HepG2 (cell line): ENCODE results near the gene GGT7. TPM values are rescaled to one million over a fixed set of nuclear protein-coding genes. Genes with fewer than 3 reads are reported as not detected.

Experiments used
- ATF7 ChIP-seq, 2 experiments: fragments of 450-650 bp in 1 of 2; sonication (generic) in 1 of 2; formaldehyde crosslinking in 1 of 2; IDR thresholded peaks; 2 replicates each; pipeline versions ENCODE4 v1.4.0 to v1.6.1; 2016 to 2020; ENCODE audit warnings: antibody characterized with exemption in 1 of 2, mild to moderate bottlenecking in 1 of 2, missing genetic modification reagents in 1 of 2
- FUBP1 ChIP-seq: sonication (generic); formaldehyde crosslinking; IDR thresholded peaks from 2 replicates; pipeline ENCODE4 v1.5.1; 2020; ENCODE audit warnings: missing genetic modification reagents, mild to moderate bottlenecking, borderline replicate concordance
- GFI1 ChIP-seq: sonication (generic); formaldehyde crosslinking; IDR thresholded peaks from 2 replicates; pipeline ENCODE4 v1.5.0; 2020; ENCODE audit warnings: missing genetic modification reagents, mild to moderate bottlenecking, borderline replicate concordance
- GLI4 ChIP-seq: sonication (generic); formaldehyde crosslinking; IDR thresholded peaks from 2 replicates; pipeline ENCODE4 v1.5.1; 2020; ENCODE audit warnings: missing genetic modification reagents, mild to moderate bottlenecking, moderate library complexity, borderline replicate concordance
- ONECUT2 ChIP-seq: sonication (generic); formaldehyde crosslinking; IDR thresholded peaks from 2 replicates; pipeline ENCODE4 v1.4.0; 2020; ENCODE audit warnings: missing genetic modification reagents
- PATZ1 ChIP-seq: sonication (generic); formaldehyde crosslinking; IDR thresholded peaks from 2 replicates; pipeline ENCODE4 v1.4.0; 2020; ENCODE audit warnings: missing genetic modification reagents
- PRDM10 ChIP-seq: sonication (generic); formaldehyde crosslinking; IDR thresholded peaks from 2 replicates; pipeline ENCODE4 v1.4.0; 2020; ENCODE audit warnings: low read depth, missing genetic modification reagents
- SAFB2 ChIP-seq: sonication (generic); formaldehyde crosslinking; IDR thresholded peaks from 2 replicates; pipeline ENCODE4 v1.5.1; 2020; ENCODE audit warnings: missing genetic modification reagents, low read depth, mild to moderate bottlenecking, borderline replicate concordance
- XRCC5 ChIP-seq: fragments of 200-400 bp; formaldehyde crosslinking; optimal IDR thresholded peaks from 2 replicates; pipeline ENCODE3; 2017; ENCODE audit warnings: mild to moderate bottlenecking, low read length
- ZGPAT ChIP-seq: IDR thresholded peaks from 2 replicates; pipeline ENCODE4 v1.6.1; 2016; ENCODE audit warnings: mild to moderate bottlenecking
- ZMAT5 ChIP-seq: sonication (generic); formaldehyde crosslinking; IDR thresholded peaks from 2 replicates; pipeline ENCODE4 v1.5.0; 2020; ENCODE audit warnings: mild to moderate bottlenecking, low read depth, missing genetic modification reagents, borderline replicate concordance
- ZNF354B ChIP-seq: sonication (generic); formaldehyde crosslinking; IDR thresholded peaks from 2 replicates; pipeline ENCODE4 v1.8.0; 2022; ENCODE audit warnings: mild to moderate bottlenecking, missing genetic modification reagents
- ZNF772 ChIP-seq: sonication (generic); formaldehyde crosslinking; IDR thresholded peaks from 2 replicates; pipeline ENCODE4 v1.5.0; 2020; ENCODE audit warnings: mild to moderate bottlenecking, missing genetic modification reagents
- ZNF841 ChIP-seq: sonication (generic); formaldehyde crosslinking; IDR thresholded peaks from 2 replicates; pipeline ENCODE4 v1.8.1; 2023; ENCODE audit warnings: missing genetic modification reagents, borderline replicate concordance
- ZXDC ChIP-seq: sonication (generic); formaldehyde crosslinking; IDR thresholded peaks from 2 replicates; pipeline ENCODE4 v1.5.0; 2020; ENCODE audit warnings: mild to moderate bottlenecking, missing genetic modification reagents
- polyA plus RNA-seq, 8 experiments: library from polyadenylated mRNA; depleted of rRNA in 3 of 8; stranded (reverse) in 7 of 8; unstranded in 1 of 8; fragments of >200 nt; fragmentation: Illumina TruSeq in 4 of 8; extraction: Trizol in 4 of 8; gene quantifications; 2 replicates each; pipeline versions ENCODE4 v1.2.1 to v1.2.3, GENCODE V29; 2011 to 2016; ENCODE audit warnings: low read depth in 4 of 8, missing spikeins in 1 of 8, mixed read lengths in 1 of 8; ENCODE audit not compliant: insufficient read depth in 1 of 8
- total RNA-seq, 5 experiments: library from RNA; depleted of rRNA; stranded (reverse); fragments of >200 nt; fragmentation: Illumina TruSeq; extraction: Trizol; gene quantifications; 2 replicates each; pipeline ENCODE4 v1.2.3, GENCODE V29; 2016; ENCODE audit warnings: low read depth in 1 of 5

Gene GGT7
- total and polyA plus RNA-seq, 2 of the 13 experiments (the other 11 are each of a cell fraction or from before 2014, with no cell fraction given), result 6.6 to 23.0 TPM

- TF ChIP-seq PATZ1 (CRISPR knock-in tag) (no peak), SAFB2 (no peak), ONECUT2 (CRISPR knock-in tag) (no peak), XRCC5 (no peak), PRDM10 (0 out of 2 replicates have a peak, but pooled peaks have one; percentile 37), ATF7 (IDR thresholded peaks at IDR 0.05) (no peak), ATF7 (CRISPR knock-in tag; IDR thresholded peaks at IDR 0.05) (no peak), ZNF841 (CRISPR knock-in tag) (no peak), GLI4 (CRISPR knock-in tag) (0 out of 2 replicates have a peak, but pooled peaks have one; percentile 8), ZMAT5 (CRISPR knock-in tag) (0 out of 2 replicates have a peak, but pooled peaks have one; percentile 18), ZGPAT (CRISPR knock-in tag) (no peak), GFI1 (CRISPR knock-in tag) (no peak), ZNF354B (CRISPR knock-in tag) (no peak), ZNF772 (CRISPR knock-in tag) (no peak), ZXDC (CRISPR knock-in tag) (0 out of 2 replicates have a peak, but pooled peaks have one; percentile 1), FUBP1 (CRISPR knock-in tag) (0 out of 2 replicates have a peak, but pooled peaks have one; percentile 52)
Observed at GRCh38 chr20:34871966-34872621, 562 bp downstream of the GGT7 start (continued).
